ENCODE results near the gene TBC1D7. TPM values are rescaled to one million over a fixed set of nuclear protein-coding genes. Genes with fewer than 3 reads are reported as not detected.
A peak's percentile ranks its signal among the peaks of the same experiment; 100 is the strongest.

The TBC1D7 gene
- total and polyA plus RNA-seq, 10 of the 15 experiments (the other 5 are each of a cell fraction or from before 2014, with no cell fraction given), result 20.1 to 65.9 (median 31.3) TPM

GRCh38 chr6:13273931-13274706 lies 54.2 kb downstream of the TBC1D7 start:
- Histone ChIP-seq H3K9ac (ENCODE audit: control insufficient read depth, insufficient read depth, low read length) (peak overlapping the region; percentile 84), H4K20me1 (ENCODE audit: control insufficient read depth, insufficient read depth) (no peaks in the 10 kb centered on the region; the same call in 1 of the 2 replicates), H3K4me2 (ENCODE audit: control insufficient read depth, insufficient read depth) (peak overlapping the region; percentile 74), H3K4me3 (peak overlapping the region; percentile 82), H3K4me1 (ENCODE audit: control insufficient read depth, insufficient read depth, low read length) (peaks cover 26% of the 10 kb centered on the region), H3K27ac (ENCODE audit: control insufficient read depth, insufficient read depth) (peak overlapping the region; percentile 90), H2AFZ (ENCODE audit: control insufficient read depth, low read depth, low read length) (peak overlapping the region; percentile 18; the same call in 1 of the 2 replicates), H3K79me2 (ENCODE audit: control insufficient read depth, insufficient read depth, low read length) (peaks cover 58% of the 10 kb centered on the region), H3K36me3 (ENCODE audit: control insufficient read depth in 2 of 2, insufficient read depth in 2 of 2, low read length in 1 of 2) (peaks cover 3 to 7% of the 10 kb centered on the region in 2 experiments; a peak in 3 of 4 replicates), H3K27me3 (replicated peaks in 1 of 2; ENCODE audit: control insufficient read depth in 2 of 2, insufficient read depth in 2 of 2, low read length in 1 of 2) (no peaks in the 10 kb centered on the region; a peak in 1 of 4 replicates), H3K9me3 (replicated peaks; ENCODE audit: control insufficient read depth, insufficient read depth, low read length) (no peaks in the 10 kb centered on the region)
- in situ Hi-C loops (cut with MboI), result no loop called here
- POLR2A ChIA-PET, result interaction anchor here (0.5 to 5.4 kb wide), 14 partner anchors 11 to 1022 kb away, joined by 3 to 37 read pairs (median 8); partner anchors contain the start of genes NOL7 and TBC1D7
- ATAC-seq (peak; percentile 63), DNase-seq (ENCODE audit: low read depth, low spot score) (peak; percentile 83), FAIRE-seq (peak; percentile 62)
- SMC1A ChIA-PET (ENCODE audit: uncharacterized antibody, unreplicated experiment), result interaction anchor here (0.6 to 8.5 kb wide), 21 partner anchors 9 to 154 kb away, joined by 3 to 114 read pairs (median 7); partner anchors contain the start of gene TBC1D7
- CTCF ChIA-PET, result interaction anchor here (0.6 to 7.0 kb wide), 18 partner anchors 10 to 301 kb away, joined by 3 to 108 read pairs (median 6); partner anchors contain the start of gene TBC1D7
- intact Hi-C loops (cut with micrococcal nuclease; ENCODE audit: unreplicated experiment), result loop anchor here (1.0 to 2.0 kb wide), 3 partner anchors 29 to 55 kb away; partner anchors contain the start of gene TBC1D7
- WGBS (ENCODE audit: insufficient coverage, insufficient replicate concordance, low lambda C conversion rate, missing lambda C conversion rate), result 3% methylated on average over 21 of the region's 21 CpGs
- RAD21 ChIA-PET (ENCODE audit: unreplicated experiment), result interaction anchor here (1.0 to 9.8 kb wide), 17 partner anchors 10 to 301 kb away, joined by 3 to 116 read pairs (median 7); partner anchors contain the start of genes SIRT5 and TBC1D7
- no TSS peak for BruUV-seq (replicated peaks)
- no peak for TF ChIP-seq ZZZ3 (IDR thresholded peaks at IDR 0.05; ENCODE audit: control insufficient read depth, insufficient read length, low read depth)
- no peak for TF ChIP-seq USF1 (IDR thresholded peaks at IDR 0.05; ENCODE audit: borderline replicate concordance, extremely low read length, insufficient read depth, low read depth, low read length)
- TF ChIP-seq SUPT20H (IDR thresholded peaks at IDR 0.05; ENCODE audit: borderline replicate concordance, control insufficient read depth, low read depth, low read length), result no peak
- no peak for TF ChIP-seq SIN3A (IDR thresholded peaks at IDR 0.05; ENCODE audit: low read depth, low read length)
- peak; percentile 54 for TF ChIP-seq MEF2B (IDR thresholded peaks at IDR 0.05; ENCODE audit: partially characterized antibody, poor library complexity, severe bottlenecking)
- peak; percentile 26 for TF ChIP-seq SP1 (IDR thresholded peaks at IDR 0.05; ENCODE audit: low read depth, low read length)
- TF ChIP-seq ZNF592 (IDR thresholded peaks at IDR 0.05), result no peak
- no peak for TF ChIP-seq FOXK2 (IDR thresholded peaks at IDR 0.05)
- TF ChIP-seq FOXM1 (IDR thresholded peaks at IDR 0.05; ENCODE audit: low read depth, low read length), result peak; percentile 86
- TF ChIP-seq YY1 (IDR thresholded peaks at IDR 0.05; ENCODE audit: low read depth, low read length), result peak; percentile 42; the same call in 1 of the 2 replicates
- peak; percentile 42; the same call in 1 of the 2 replicates for TF ChIP-seq ELK1 (IDR thresholded peaks at IDR 0.05; ENCODE audit: low read depth, low read length)
- TF ChIP-seq KAT2A (conservative IDR thresholded peaks at IDR 0.05; ENCODE audit: control insufficient read depth, low read depth, low read length), result no peak
- peak; percentile 77 for TF ChIP-seq STAT3 (IDR thresholded peaks at IDR 0.05; ENCODE audit: low read depth, low read length)
- TF ChIP-seq EGR1 (IDR thresholded peaks at IDR 0.05; ENCODE audit: borderline replicate concordance in 1 of 2, low read depth in 2 of 2, low read length in 2 of 2), result peak; percentile 78 to 100

All from GM12878 (cell line).